Vein endothelial cell (primary cell): Measurements from ENCODE around the gene TAS2R3. TPM values are rescaled to one million over a fixed set of nuclear protein-coding genes. Genes with fewer than 3 reads are reported as not detected.

Experiments used
- small RNA-seq: library from RNA; depleted of rRNA; stranded (forward); fragments of <200 nt; gene quantifications from one replicate; pipeline ENCODE3, GENCODE V24; 2012
- total RNA-seq: library from RNA; depleted of rRNA; stranded (reverse); fragments of >200 nt; gene quantifications from 2 replicates; pipeline ENCODE4 v1.2.3, GENCODE V29; 2012

TAS2R3 gene, protein sequence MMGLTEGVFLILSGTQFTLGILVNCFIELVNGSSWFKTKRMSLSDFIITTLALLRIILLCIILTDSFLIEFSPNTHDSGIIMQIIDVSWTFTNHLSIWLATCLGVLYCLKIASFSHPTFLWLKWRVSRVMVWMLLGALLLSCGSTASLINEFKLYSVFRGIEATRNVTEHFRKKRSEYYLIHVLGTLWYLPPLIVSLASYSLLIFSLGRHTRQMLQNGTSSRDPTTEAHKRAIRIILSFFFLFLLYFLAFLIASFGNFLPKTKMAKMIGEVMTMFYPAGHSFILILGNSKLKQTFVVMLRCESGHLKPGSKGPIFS
- 0.98 and 1.2 TPM in 2 replicates for total RNA-seq

GRCh38 chr7:141763797-141764196 lies at the start of gene TAS2R3:
TSS of gene TAS2R3 (plus strand) at chr7:141764097. CDS start at chr7:141764159, 62 bp downstream.

DNA sequence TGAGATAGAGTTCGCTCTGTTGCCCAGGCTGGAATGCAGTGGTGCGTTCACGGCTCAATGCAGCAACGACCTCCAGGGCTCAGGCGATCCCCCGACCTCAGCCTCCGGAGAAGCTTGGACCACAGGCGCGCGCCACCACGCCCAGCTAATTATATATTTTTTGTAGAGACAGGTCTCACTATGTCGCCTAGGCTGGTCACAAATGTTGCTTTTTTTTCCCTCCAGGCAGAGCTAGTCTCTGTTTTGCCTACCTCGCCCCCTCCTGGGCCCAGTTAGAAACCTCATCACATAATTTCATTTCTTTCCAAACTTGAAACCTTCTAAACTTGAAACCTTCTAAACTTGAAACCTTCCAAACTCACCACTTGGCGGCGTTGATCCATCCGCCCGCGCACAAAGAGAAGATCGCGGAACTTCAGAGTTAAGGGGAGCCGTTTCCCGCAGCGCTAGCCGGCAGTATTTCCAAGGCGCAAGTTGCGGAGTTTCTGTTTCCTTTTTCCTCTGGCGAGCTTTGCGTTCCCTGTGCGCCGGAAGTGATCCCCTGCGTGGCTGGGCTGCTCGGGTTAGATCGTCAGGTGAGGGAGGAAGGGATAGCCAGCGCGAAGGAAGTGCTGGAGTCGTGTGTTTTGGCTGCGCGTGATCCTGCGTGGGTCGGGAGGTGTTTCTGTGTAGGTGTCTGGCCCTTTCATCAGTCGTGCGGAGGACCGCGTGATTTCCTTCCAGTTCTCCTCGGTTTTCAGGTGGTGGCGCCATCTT lies 25.9 kb upstream of the TAS2R3 start, which contains the start of gene SSBP1:
Gene SSBP1, plus strand, starts transcription at position 523 of the 756 bp plus-strand sequence. CDS start 809 bp downstream, outside the sequence.

GRCh38 chr7:141776374-141776773 lies 12.5 kb downstream of the TAS2R3 start, which contains the start of gene TAS2R4:
TSS of gene TAS2R4 (plus strand) at chr7:141776674. CDS start at chr7:141778489, 1,815 bp downstream.

GRCh38 chr7:141789917-141790316 lies 26.0 kb downstream of the TAS2R3 start, which contains the start of gene TAS2R5:
TSS of gene TAS2R5 (plus strand) at chr7:141790217. CDS start at chr7:141790362, 145 bp downstream.

Small RNA genes within 50 kb of the gene (small RNA-seq; reads per million reads assigned to genes)
- gene RNU1-82P: not detected

Other genes starting within 250 kb of the TAS2R3 start
- 38.9 and 46.1 TPM in 2 replicates for gene AGK, start 212.7 kb upstream of the TAS2R3 start, total RNA-seq
- gene DENND11, start 61.9 kb upstream of the TAS2R3 start, total RNA-seq: 45.5 and 50.3 TPM in 2 replicates
- gene WEE2, start 55.7 kb upstream of the TAS2R3 start, total RNA-seq: not detected in 2 replicates
- 88.5 and 176 TPM in 2 replicates for gene SSBP1, start 25.7 kb upstream of the TAS2R3 start, total RNA-seq
- gene TAS2R4, start 12.6 kb downstream of the TAS2R3 start, total RNA-seq: 0.98 and 1.9 TPM in 2 replicates
- gene TAS2R5, start 26.1 kb downstream of the TAS2R3 start, total RNA-seq: 0.65 and 1.5 TPM in 2 replicates
- not detected in 2 replicates for gene PRSS37, start 77.4 kb downstream of the TAS2R3 start, total RNA-seq
- gene OR9A4, start 152.3 kb downstream of the TAS2R3 start, total RNA-seq: not detected in 2 replicates
- not detected in 2 replicates for gene CLEC5A, start 182.9 kb downstream of the TAS2R3 start, total RNA-seq
- not detected in 2 replicates for gene TAS2R38, start 209.7 kb downstream of the TAS2R3 start, total RNA-seq
- under 0.01 TPM in 1 of 2 replicates, not detected in the other for gene MGAM, start 231.8 kb downstream of the TAS2R3 start, total RNA-seq